B cell (primary cell): ENCODE results near the gene PPP2R3A. TPM values are rescaled to one million over a fixed set of nuclear protein-coding genes. Genes with fewer than 3 reads are reported as not detected.

Source experiments
- ATAC-seq: fragments of 200-7000 bp; cut with Tn5 transposase; one replicate; pipeline ENCODE4 v1.10.0; 2021; ENCODE audit warnings: low read depth, mild to moderate bottlenecking, moderate number of reproducible peaks, moderate library complexity
- CTCF ChIA-PET: fragments of 350-600 bp; sonication (Branson Sonifier 250); formaldehyde crosslinking; loops from one replicate; lab custom pipeline; 2021; ENCODE audit warnings: antibody characterized with exemption, inconsistent platforms; lab: Charles Lee
- POLR2A ChIA-PET: fragments of 350-600 bp; sonication (Branson Sonifier 250); formaldehyde crosslinking; loops from one replicate; lab custom pipeline; 2021; ENCODE audit warnings: antibody characterized with exemption; lab: Charles Lee
- DNase-seq: peaks from one replicate; pipeline ENCODE4 v3.0.0; 2013
- H2AFZ ChIP-seq: 2 replicates; pipeline ENCODE4 v1.6.1; 2012; ENCODE audit warnings: mild to moderate bottlenecking, low read depth, low read length; ENCODE audit not compliant: insufficient read depth, poor library complexity, severe bottlenecking
- H3K27ac ChIP-seq, 2 donors: 1 replicate in 1 of 2; 2 replicates in 1 of 2; pipeline ENCODE4 v1.5.1; 2012 to 2013; ENCODE audit warnings: low read length in 2 of 2, mild to moderate bottlenecking in 2 of 2, moderate library complexity in 1 of 2
- H3K27me3 ChIP-seq, 4 experiments: fragments of 200-600 bp in 1 of 4; sonication (generic) in 1 of 4; replicated peaks in 1 of 4; 1 replicate in 2 of 4; 2 replicates in 2 of 4; pipeline versions ENCODE4 v1.6.1 to v1.7.0; 2013 to 2016; ENCODE audit warnings: low read length in 3 of 4, mild to moderate bottlenecking in 2 of 4, mixed read lengths in 1 of 4, moderate library complexity in 1 of 4; ENCODE audit not compliant: insufficient read depth in 4 of 4, control insufficient read depth in 3 of 4; ENCODE audit errors: control extremely low read depth in 1 of 4
- H3K36me3 ChIP-seq, 2 experiments: replicated peaks in 1 of 2; 1 replicate in 1 of 2; 2 replicates in 1 of 2; pipeline versions ENCODE4 v1.6.1 to v1.7.1; 2013; ENCODE audit warnings: low read length in 1 of 2; ENCODE audit not compliant: insufficient read depth in 2 of 2, control insufficient read depth in 1 of 2; ENCODE audit errors: control extremely low read depth in 1 of 2, extremely low read depth in 1 of 2
- H3K4me1 ChIP-seq, 2 donors: fragments of 200-600 bp in 1 of 2; sonication (generic) in 1 of 2; 1 replicate in 1 of 2; 2 replicates in 1 of 2; pipeline versions ENCODE4 v1.5.1 to v1.6.1; 2013 to 2017; ENCODE audit warnings: low read length in 2 of 2; ENCODE audit not compliant: control insufficient read depth in 2 of 2, insufficient read depth in 2 of 2
- H3K4me2 ChIP-seq: replicated peaks from 2 replicates; pipeline ENCODE3; 2012; ENCODE audit warnings: mild to moderate bottlenecking, low read depth, low read length; ENCODE audit not compliant: poor library complexity, severe bottlenecking
- H3K4me3 ChIP-seq, 5 experiments: fragments of 200-600 bp in 1 of 5; sonication (generic) in 1 of 5; 1 replicate in 3 of 5; 2 replicates in 2 of 5; pipeline versions ENCODE4 v1.5.1 to v1.7.0; 2011 to 2016; ENCODE audit warnings: low read length in 4 of 5, mild to moderate bottlenecking in 4 of 5, low read depth in 2 of 5, control low read depth in 1 of 5, moderate library complexity in 1 of 5; ENCODE audit not compliant: insufficient read depth in 1 of 5; ENCODE audit errors: control extremely low read depth in 1 of 5, extremely low read depth in 1 of 5
- H3K79me2 ChIP-seq: fragments of 200-600 bp; sonication (generic); one replicate; pipeline ENCODE4 v1.6.0; 2016; ENCODE audit warnings: low read length; ENCODE audit not compliant: control insufficient read depth, insufficient read depth
- H3K9ac ChIP-seq: fragments of 200-600 bp; sonication (generic); 2 replicates; pipeline ENCODE4 v1.6.1; 2017; ENCODE audit warnings: mild to moderate bottlenecking, low read length, moderate library complexity
- H3K9me3 ChIP-seq, 3 donors: one replicate each; pipeline versions ENCODE4 v1.6.1 to v1.7.1; 2013; ENCODE audit warnings: low read length in 2 of 3; ENCODE audit not compliant: control insufficient read depth in 2 of 3, insufficient read depth in 1 of 3; ENCODE audit errors: control extremely low read depth in 1 of 3
- H4K20me1 ChIP-seq: 2 replicates; pipeline ENCODE4 v1.6.0; 2012; ENCODE audit warnings: mild to moderate bottlenecking, low read length; ENCODE audit not compliant: insufficient read depth, control insufficient read depth, poor library complexity, severe bottlenecking
- H3K27ac Mint-ChIP-seq: one replicate; pipeline ENCODE4 v1.8.0; 2021; ENCODE audit warnings: mixed read lengths
- H3K27me3 Mint-ChIP-seq: one replicate; pipeline ENCODE4 v1.8.0; 2021; ENCODE audit warnings: mixed read lengths
- H3K4me1 Mint-ChIP-seq: one replicate; pipeline ENCODE4 v1.8.0; 2021; ENCODE audit warnings: mixed read lengths
- H3K4me3 Mint-ChIP-seq: one replicate; pipeline ENCODE4 v1.8.0; 2021; ENCODE audit warnings: mixed read lengths
- H3K9me3 Mint-ChIP-seq: one replicate; pipeline ENCODE4 v1.8.0; 2022; ENCODE audit warnings: mixed read lengths; ENCODE audit not compliant: insufficient read depth
- EZH2 ChIP-seq: IDR thresholded peaks from 2 replicates; pipeline ENCODE4 v1.6.1; 2012; ENCODE audit warnings: borderline replicate concordance, low read depth, mild to moderate bottlenecking, moderate library complexity, low read length; ENCODE audit not compliant: insufficient read depth, poor library complexity, severe bottlenecking
- WGBS: methylation state at CpG from one replicate; pipeline ENCODE4 v1.1.5; 2013; ENCODE audit warnings: missing lambda C conversion rate; ENCODE audit not compliant: insufficient coverage; 5-methylcytosine and 5-hydroxymethylcytosine counted together
- intact Hi-C: fragments of 100-400 bp; cut with micrococcal nuclease; formaldehyde crosslinking; loops from one replicate; pipeline ENCODE4 v1.10.0; 2022
- polyA plus RNA-seq: library from polyadenylated mRNA; depleted of rRNA; stranded (reverse); fragments of >200 nt; gene quantifications from 2 replicates; pipeline ENCODE4 v1.2.3, GENCODE V29; 2012
- total RNA-seq, 2 donors: library from RNA; stranded (reverse); fragments of 120-200 nt in 1 of 2; gene quantifications; 1 replicate in 1 of 2; 2 replicates in 1 of 2; pipeline versions ENCODE4 v1.2.3 to v1.2.4, GENCODE V29; 2013 to 2022
- TF ChIP-seq, protein P1 (sequence below): fragments of 200-600 bp; IDR thresholded peaks from one replicate; pipeline ENCODE4 v1.8.0; 2022; ENCODE audit warnings: antibody characterized with exemption, mild to moderate bottlenecking

The PPP2R3A gene
- total and polyA plus RNA-seq, 2 donors (not counting 1 experiment from before 2014, with no cell fraction given), result 0.03 to 0.22 TPM

DNA sequence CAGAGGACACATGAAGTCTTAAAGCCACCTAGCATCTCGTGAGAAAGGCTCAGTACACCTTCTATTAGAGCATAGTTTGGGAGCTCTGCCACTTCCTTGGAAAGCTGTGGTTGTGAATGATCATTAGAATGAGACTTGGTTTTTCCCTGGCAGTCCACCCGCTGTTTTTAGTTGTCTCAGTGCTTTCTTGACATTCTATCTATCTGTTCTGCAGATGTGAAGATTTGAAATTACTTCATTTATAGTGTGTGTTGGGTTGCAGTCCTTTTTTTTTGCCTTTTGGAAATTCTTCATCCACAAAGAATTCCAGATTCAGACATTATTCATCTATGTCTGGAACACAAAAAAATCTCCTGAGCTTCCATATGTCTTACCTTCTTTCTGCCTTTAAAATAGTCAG lies 23.7 kb downstream of the PPP2R3A start:
- no peaks in the 10 kb centered on the region for H3K79me2 ChIP-seq
- WGBS, result no CpG with 5 or more reads among the region's 2 CpGs
- no peak overlapping the region for H3K4me2 ChIP-seq
- Mint-ChIP-seq H3K4me3 (no peak overlapping the region), H3K27me3 (peaks cover 9% of the 10 kb centered on the region), H3K27ac (no peak overlapping the region), H3K4me1 (no peaks in the 10 kb centered on the region), H3K9me3 (no peaks in the 10 kb centered on the region)
- H2AFZ ChIP-seq, result no peak overlapping the region
- intact Hi-C loops, result no loop called here
- TF ChIP-seq EZH2, result no peak
- TF ChIP-seq, protein P1, sequence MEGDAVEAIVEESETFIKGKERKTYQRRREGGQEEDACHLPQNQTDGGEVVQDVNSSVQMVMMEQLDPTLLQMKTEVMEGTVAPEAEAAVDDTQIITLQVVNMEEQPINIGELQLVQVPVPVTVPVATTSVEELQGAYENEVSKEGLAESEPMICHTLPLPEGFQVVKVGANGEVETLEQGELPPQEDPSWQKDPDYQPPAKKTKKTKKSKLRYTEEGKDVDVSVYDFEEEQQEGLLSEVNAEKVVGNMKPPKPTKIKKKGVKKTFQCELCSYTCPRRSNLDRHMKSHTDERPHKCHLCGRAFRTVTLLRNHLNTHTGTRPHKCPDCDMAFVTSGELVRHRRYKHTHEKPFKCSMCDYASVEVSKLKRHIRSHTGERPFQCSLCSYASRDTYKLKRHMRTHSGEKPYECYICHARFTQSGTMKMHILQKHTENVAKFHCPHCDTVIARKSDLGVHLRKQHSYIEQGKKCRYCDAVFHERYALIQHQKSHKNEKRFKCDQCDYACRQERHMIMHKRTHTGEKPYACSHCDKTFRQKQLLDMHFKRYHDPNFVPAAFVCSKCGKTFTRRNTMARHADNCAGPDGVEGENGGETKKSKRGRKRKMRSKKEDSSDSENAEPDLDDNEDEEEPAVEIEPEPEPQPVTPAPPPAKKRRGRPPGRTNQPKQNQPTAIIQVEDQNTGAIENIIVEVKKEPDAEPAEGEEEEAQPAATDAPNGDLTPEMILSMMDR, result no peak
- DNase-seq, result no peak
- no peaks in the 10 kb centered on the region for H4K20me1 ChIP-seq
- no peak overlapping the region for H3K4me3 ChIP-seq
- POLR2A ChIA-PET, result no interaction called here
- no peak overlapping the region for H3K27ac ChIP-seq
- H3K36me3 ChIP-seq, result no peaks in the 10 kb centered on the region
- no peak for ATAC-seq
- H3K9ac ChIP-seq, result no peak overlapping the region
- CTCF ChIA-PET, result no interaction called here
- H3K4me1 ChIP-seq, result no peaks in the 10 kb centered on the region
- H3K27me3 ChIP-seq, result peaks cover 0 to 5% (median 0%) of the 10 kb centered on the region in 4 experiments
- H3K9me3 ChIP-seq, result no peaks in the 10 kb centered on the region

DNA sequence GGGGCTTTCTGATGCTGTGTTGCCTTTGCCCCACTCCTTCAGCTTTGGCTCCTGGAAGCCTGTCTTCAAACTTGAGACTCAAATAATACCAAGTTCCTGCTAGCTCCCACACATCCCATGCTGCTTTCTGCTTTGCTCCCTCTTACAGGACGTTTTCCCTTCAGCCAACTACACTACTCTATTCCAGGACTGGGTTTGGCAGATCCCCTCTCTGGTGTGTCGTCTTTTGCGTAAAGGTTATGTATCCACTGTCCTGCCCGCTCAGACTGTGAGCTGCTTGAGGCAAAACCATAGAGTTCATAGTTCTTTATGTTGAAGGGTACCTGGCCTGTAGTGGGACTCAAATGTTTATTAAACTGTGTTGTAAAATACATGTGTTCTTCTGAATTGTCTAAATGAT lies 25.4 kb downstream of the PPP2R3A start:
- Histone ChIP-seq H3K36me3 (no peaks in the 10 kb centered on the region), H3K27me3 (peaks cover 0 to 5% (median 0%) of the 10 kb centered on the region in 4 experiments), H3K4me1 (no peaks in the 10 kb centered on the region), H3K9me3 (no peaks in the 10 kb centered on the region), H3K27ac (no peak overlapping the region), H3K9ac (no peak overlapping the region), H2AFZ (no peak overlapping the region), H3K4me2 (no peak overlapping the region), H3K4me3 (no peak overlapping the region), H3K79me2 (no peaks in the 10 kb centered on the region), H4K20me1 (no peaks in the 10 kb centered on the region)
- H3K4me1 Mint-ChIP-seq, result no peaks in the 10 kb centered on the region
- H3K4me3 Mint-ChIP-seq, result no peak overlapping the region
- no peak for TF ChIP-seq EZH2
- TF ChIP-seq, protein P1, result no peak
- ATAC-seq (no peak), DNase-seq (no peak)
- no CpG with 5 or more reads among the region's 4 CpGs for WGBS
- intact Hi-C loops, result no loop called here
- ChIA-PET CTCF (no interaction called here), POLR2A (no interaction called here)
- H3K9me3 Mint-ChIP-seq, result no peaks in the 10 kb centered on the region
- no peak overlapping the region for H3K27ac Mint-ChIP-seq
- peaks cover 9% of the 10 kb centered on the region for H3K27me3 Mint-ChIP-seq
